ENCODE measurements around the gene EDEM1. TPM values are rescaled to one million over a fixed set of nuclear protein-coding genes. Genes with fewer than 3 reads are reported as not detected.

EDEM1 gene
- total RNA-seq, 1 donor from 2014 or later = 15.3 TPM

DNA sequence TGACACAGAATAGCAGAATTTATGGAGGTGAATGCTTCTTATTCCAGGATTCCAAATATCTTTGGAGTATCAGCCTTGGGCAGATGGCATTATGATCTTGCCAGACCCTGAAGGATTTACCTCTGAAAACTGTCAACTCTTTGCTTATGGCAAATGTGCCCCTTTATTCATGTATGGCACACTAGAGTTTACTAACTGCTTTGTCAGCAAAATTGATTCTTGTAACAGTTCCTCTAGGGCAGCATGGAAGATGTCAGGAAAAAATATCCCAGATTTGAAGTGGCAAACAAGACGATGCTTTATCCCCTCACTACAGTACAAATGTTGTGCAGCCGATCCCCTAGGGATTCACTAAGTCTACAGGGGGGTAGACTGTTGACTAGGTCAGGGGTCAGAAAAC lies 79.7 kb downstream of the EDEM1 start:
- no peak for DNase-seq (ENCODE audit: low read depth in 2 of 2)

DNA sequence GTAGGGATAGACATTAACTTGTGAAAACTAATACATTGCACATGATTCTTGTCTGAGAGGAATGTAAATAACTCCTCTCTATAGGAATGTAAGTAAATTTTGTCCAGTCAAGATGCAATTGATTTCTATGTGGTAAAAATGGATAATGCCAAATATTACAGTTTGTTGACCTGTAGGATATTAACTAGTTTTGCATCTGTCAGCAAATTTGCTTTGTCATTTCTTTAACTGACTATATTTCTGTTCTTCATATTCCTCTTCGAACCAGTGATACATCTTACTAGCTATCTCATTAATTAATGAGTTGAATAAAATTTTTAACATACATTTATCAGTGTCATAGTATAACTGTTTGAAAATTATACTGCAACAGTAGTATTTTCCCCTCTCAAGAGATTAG lies 80.4 kb downstream of the EDEM1 start:
- DNase-seq (ENCODE audit: low read depth in 2 of 2) = no peak

Other genes with a start within 250 kb of the EDEM1 start
- gene BHLHE40, start 208.3 kb upstream of the EDEM1 start, total RNA-seq = 7.8 and 9.7 TPM in 2 replicates
- gene ARL8B, start 65.4 kb upstream of the EDEM1 start, total RNA-seq = 39.0 and 52.0 TPM in 2 replicates

All from lung microvascular endothelial cell (primary cell).